Measurements from ENCODE around the gene STXBP1. TPM values are rescaled to one million over a fixed set of nuclear protein-coding genes. Genes with fewer than 3 reads are reported as not detected.

Gene STXBP1
- polyA plus RNA-seq, 2 of the 4 experiments (the other 2 are of a cell fraction), result 13.3 to 22.6 TPM

DNA sequence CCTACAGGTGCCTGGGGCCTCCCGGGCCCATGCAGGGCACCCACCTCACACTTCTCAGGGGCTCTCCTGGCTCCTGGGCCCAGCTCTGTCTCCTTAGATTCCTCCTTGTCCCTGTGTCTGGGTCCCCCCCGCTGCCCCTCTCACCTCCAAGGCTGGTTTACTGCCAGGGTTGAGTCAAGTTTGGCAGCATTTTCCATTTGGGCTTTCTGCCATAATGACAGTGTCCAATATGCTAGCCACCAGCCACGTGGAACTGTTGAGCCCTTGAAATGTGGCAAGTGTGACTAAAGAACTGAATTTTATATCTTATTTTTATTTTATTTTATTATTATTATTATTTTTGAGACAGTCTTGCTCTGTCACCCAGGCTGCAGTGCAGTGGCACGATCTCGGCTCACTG is 105.7 kb downstream of the STXBP1 start:
- POLR2A ChIA-PET, result no interaction called here
- peaks cover 36% of the 10 kb centered on the region for H3K4me1 ChIP-seq
- DNase-seq (ENCODE audit: low read depth in 1 of 2, low spot score in 1 of 2) (no peak), ATAC-seq (no peak), FAIRE-seq (no peak)
- no peak overlapping the region for H3K27ac ChIP-seq
- CTCF ChIA-PET, result interaction anchor here (1.0 to 7.4 kb wide), 3 partner anchors 17 to 152 kb away, joined by 3 to 63 read pairs (median 3); partner anchors contain the start of gene TOR2A
- H3K9me3 ChIP-seq, result no peaks in the 10 kb centered on the region
- TF ChIP-seq CBX8 (IDR thresholded peaks at IDR 0.05), result no peak
- TF ChIP-seq ZFP36 (IDR thresholded peaks at IDR 0.05; ENCODE audit: borderline replicate concordance, partially characterized antibody), result no peak
- no peak for TF ChIP-seq RNF2 (IDR thresholded peaks at IDR 0.05; ENCODE audit: borderline replicate concordance, low read depth)
- no peak for TF ChIP-seq RCOR1 (IDR thresholded peaks at IDR 0.05; ENCODE audit: low read depth, low read length)
- H3K4me2 ChIP-seq, result no peak overlapping the region
- H3K4me3 ChIP-seq, result no peak overlapping the region
- WGBS (ENCODE audit: missing lambda C conversion rate), result 75% methylated on average over 5 of the region's 5 CpGs

DNA sequence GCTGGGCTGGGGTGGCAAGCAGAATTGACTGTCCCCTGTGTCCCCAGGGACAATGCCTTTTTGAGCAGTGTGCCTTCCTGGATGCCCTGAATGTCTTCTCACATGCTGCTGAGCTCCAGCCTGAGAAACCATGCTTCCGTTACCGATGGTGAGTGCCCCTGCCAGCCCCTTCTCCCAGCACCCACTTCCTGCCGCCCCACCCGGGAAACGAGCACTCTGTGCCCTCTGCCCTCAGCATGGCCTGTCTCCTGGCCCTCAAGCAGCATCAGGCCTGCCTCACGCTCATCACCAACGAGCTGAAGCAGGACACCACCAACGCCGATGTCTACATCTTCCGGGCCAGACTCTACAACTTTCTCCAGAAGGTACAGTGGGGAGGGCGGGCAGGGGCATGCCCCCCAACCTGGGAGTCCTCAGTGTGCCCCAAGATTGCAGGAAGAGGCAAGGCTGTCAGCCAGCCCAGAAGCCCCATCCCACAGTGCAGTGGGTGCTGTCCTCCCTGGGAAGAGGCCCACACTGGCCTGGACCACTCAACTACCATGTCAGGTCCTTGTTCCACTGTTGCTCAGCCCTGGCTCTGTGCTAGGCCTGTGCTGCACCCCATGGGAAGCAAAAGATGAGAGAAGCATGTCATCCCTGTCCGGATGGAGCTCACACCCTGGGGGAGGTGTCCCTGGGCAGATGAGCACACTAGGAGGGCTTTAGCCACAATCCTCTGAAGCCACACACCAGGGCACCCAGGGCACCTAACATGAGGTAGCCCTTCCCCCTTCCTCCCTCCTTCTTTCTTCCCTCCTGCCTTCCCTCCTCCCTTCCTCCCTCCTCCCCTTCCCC is 108.2 kb downstream of the STXBP1 start:
- no peak for FAIRE-seq
- Histone ChIP-seq H3K27ac (peak overlapping the region; percentile 67 to 88), H3K4me2 (peak overlapping the region; percentile 75), H3K4me3 (no peak overlapping the region), H3K9me3 (no peaks in the 10 kb centered on the region), H3K4me1 (peaks cover 30% of the 10 kb centered on the region)
- POLR2A ChIA-PET, result no interaction called here
- ATAC-seq, result no peak
- CTCF ChIA-PET, result interaction anchor here (0.9 to 7.4 kb wide), 3 partner anchors 9 to 130 kb away, joined by 3 to 63 read pairs (median 3); partner anchors contain the start of gene TOR2A
- no peak for DNase-seq (ENCODE audit: low read depth in 1 of 2, low spot score in 1 of 2)
- TF ChIP-seq NFE2L2 (conservative IDR thresholded peaks at IDR 0.05; ENCODE audit: low read length) (no peak), ESRRA (IDR thresholded peaks at IDR 0.05; ENCODE audit: borderline replicate concordance, low read length) (no peak), CHD4 (IDR thresholded peaks at IDR 0.05; ENCODE audit: borderline replicate concordance) (no peak), NR3C1 (IDR thresholded peaks at IDR 0.05) (no peak)
- TF ChIP-seq, protein P1, sequence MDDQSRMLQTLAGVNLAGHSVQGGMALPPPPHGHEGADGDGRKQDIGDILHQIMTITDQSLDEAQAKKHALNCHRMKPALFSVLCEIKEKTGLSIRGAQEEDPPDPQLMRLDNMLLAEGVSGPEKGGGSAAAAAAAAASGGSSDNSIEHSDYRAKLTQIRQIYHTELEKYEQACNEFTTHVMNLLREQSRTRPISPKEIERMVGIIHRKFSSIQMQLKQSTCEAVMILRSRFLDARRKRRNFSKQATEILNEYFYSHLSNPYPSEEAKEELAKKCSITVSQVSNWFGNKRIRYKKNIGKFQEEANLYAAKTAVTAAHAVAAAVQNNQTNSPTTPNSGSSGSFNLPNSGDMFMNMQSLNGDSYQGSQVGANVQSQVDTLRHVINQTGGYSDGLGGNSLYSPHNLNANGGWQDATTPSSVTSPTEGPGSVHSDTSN (IDR thresholded peaks at IDR 0.05), result no peak
- TF ChIP-seq, protein P2, sequence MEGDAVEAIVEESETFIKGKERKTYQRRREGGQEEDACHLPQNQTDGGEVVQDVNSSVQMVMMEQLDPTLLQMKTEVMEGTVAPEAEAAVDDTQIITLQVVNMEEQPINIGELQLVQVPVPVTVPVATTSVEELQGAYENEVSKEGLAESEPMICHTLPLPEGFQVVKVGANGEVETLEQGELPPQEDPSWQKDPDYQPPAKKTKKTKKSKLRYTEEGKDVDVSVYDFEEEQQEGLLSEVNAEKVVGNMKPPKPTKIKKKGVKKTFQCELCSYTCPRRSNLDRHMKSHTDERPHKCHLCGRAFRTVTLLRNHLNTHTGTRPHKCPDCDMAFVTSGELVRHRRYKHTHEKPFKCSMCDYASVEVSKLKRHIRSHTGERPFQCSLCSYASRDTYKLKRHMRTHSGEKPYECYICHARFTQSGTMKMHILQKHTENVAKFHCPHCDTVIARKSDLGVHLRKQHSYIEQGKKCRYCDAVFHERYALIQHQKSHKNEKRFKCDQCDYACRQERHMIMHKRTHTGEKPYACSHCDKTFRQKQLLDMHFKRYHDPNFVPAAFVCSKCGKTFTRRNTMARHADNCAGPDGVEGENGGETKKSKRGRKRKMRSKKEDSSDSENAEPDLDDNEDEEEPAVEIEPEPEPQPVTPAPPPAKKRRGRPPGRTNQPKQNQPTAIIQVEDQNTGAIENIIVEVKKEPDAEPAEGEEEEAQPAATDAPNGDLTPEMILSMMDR (IDR thresholded peaks at IDR 0.05), result no peak
- 86% methylated on average over 12 of the region's 12 CpGs for WGBS (ENCODE audit: missing lambda C conversion rate)

DNA sequence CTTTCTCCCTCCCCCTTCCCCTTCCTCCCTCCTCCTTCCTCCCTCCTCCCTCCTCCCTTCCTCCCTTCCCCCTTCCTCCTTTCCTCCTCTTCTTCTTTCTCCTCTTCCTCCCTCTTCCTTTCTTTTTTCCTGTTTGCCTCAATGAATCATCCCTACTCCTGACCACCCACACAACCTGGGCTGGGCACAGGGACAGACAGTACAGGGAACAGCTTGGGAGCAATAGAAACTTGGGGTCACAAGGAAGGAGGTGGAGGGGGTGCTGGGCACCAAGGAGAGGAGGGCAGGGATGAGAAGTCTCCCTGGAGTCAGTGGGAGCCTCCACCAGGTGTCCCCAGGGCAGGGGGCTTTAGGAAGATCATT is 108.8 kb downstream of the STXBP1 start:
- FAIRE-seq (no peak), DNase-seq (ENCODE audit: low read depth in 1 of 2, low spot score in 1 of 2) (no peak), ATAC-seq (peak in 1 of 2 experiments; percentile 4; a peak in 2 of 6 replicates)
- H3K4me1 ChIP-seq, result peaks cover 30% of the 10 kb centered on the region
- POLR2A ChIA-PET, result no interaction called here
- CTCF ChIA-PET, result interaction anchor here (0.9 to 7.4 kb wide), 4 partner anchors 8 to 217 kb away, joined by 3 to 63 read pairs (median 3); partner anchors contain the start of gene TOR2A
- no peaks in the 10 kb centered on the region for H3K9me3 ChIP-seq
- H3K27ac ChIP-seq, result peak overlapping the region; percentile 67 to 88
- TF ChIP-seq ZSCAN20 (CRISPR knock-in tag; IDR thresholded peaks at IDR 0.05) (no peak), RNF2 (IDR thresholded peaks at IDR 0.05; ENCODE audit: borderline replicate concordance, low read depth) (no peak), NFE2L2 (conservative IDR thresholded peaks at IDR 0.05; ENCODE audit: low read length) (no peak), CEBPB (IDR thresholded peaks at IDR 0.05) (no peak), POLR2A (IDR thresholded peaks at IDR 0.05; ENCODE audit: low read length) (no peak), EHMT2 (IDR thresholded peaks at IDR 0.05; ENCODE audit: low read depth) (no peak), BHLHE40 (IDR thresholded peaks at IDR 0.05; ENCODE audit: low read depth, low read length) (no peak)
- TF ChIP-seq, protein P3, sequence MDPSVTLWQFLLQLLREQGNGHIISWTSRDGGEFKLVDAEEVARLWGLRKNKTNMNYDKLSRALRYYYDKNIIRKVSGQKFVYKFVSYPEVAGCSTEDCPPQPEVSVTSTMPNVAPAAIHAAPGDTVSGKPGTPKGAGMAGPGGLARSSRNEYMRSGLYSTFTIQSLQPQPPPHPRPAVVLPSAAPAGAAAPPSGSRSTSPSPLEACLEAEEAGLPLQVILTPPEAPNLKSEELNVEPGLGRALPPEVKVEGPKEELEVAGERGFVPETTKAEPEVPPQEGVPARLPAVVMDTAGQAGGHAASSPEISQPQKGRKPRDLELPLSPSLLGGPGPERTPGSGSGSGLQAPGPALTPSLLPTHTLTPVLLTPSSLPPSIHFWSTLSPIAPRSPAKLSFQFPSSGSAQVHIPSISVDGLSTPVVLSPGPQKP (IDR thresholded peaks at IDR 0.05; ENCODE audit: low read depth, low read length), result no peak
- H3K4me3 ChIP-seq, result no peak overlapping the region
- peak overlapping the region; percentile 75 for H3K4me2 ChIP-seq
